Posterior vena cava (tissue), 2 donors: ENCODE data around the gene GPR157. TPM values are rescaled to one million over a fixed set of nuclear protein-coding genes. Genes with fewer than 3 reads are reported as not detected.
"Not testable (repeated sequence)": the region's sequence is repeated elsewhere in the genome, so short reads cannot be mapped to it uniquely, and the experiment has no call there.

Source experiments
- DNase-seq: peaks from one replicate; pipeline ENCODE4 v3.0.0-alpha.2; 2020; ENCODE audit warnings: low spot score
- intact Hi-C, 2 donors: fragments of 100-400 bp; cut with DNase I; formaldehyde crosslinking; loops; one replicate each; pipeline versions ENCODE4 v1.14.1 to v1.14.2; 2022 to 2023
- total RNA-seq, 2 donors: library from RNA; stranded (reverse); fragmentation: NEBNext Ultra II Directional; extraction: Animal tissue kit (Norgen Biotek cat#: 25700); gene quantifications; one replicate each; pipeline ENCODE4 v1.2.1, GENCODE V29; 2021
- donor health status: DM: yes; HTN: yes; CAD: no.
- donor health status: DM: yes; HTN: yes; CAD: no.

Gene GPR157
- total RNA-seq, 2 donors from 2014 or later: 8.3 to 9.9 TPM

DNA sequence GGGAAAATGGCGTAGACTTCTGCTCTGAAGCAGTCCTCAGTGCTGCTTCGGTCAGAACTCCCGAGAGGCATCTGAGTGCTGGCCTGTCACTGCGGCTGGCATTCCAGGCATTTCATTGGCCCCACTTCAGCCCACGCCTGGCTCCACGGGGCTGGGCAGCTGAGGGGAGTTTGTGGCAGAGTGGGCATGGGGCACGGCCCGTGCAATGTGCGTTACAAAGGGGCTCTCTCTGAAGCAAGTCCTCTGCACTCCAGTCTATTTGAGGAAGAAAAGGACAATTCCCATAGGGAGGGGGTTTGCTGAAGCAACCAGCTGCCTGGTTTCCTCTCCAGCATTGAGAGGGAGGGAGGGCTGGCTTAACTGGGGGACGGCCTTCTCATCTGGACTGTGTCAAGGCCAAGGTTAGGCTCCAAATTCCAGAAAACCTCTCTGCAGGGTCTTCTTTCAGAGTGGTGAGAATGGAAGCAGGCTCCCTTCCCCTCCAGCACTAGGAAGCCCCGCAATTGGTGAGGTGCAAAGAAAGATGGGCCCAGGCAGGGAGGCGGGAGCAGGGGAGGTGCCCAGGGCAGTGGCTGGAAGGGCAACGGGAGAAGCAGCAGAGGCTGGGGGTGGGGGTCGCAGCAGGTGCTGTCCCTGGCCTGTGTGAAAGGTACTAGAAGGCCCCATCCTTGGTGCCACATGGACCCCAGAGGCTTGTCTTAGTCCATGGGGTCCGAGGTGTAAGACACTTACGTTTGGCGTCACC lies 21.1 kb upstream of the GPR157 start:
- intact Hi-C loops: no loop called here
- DNase-seq: peak; percentile 79

- DNase-seq: no peak
- intact Hi-C loops: no loop called here
These were observed 20.2 kb upstream of the GPR157 start for GRCh38 chr1:9149151-9149550.

- DNase-seq: peak; percentile 62
- intact Hi-C loops: no loop called here
These were observed 17.3 kb upstream of the GPR157 start for GRCh38 chr1:9146156-9146555.

GRCh38 chr1:9145714-9146113 lies 16.8 kb upstream of the GPR157 start:
- peak; percentile 35 for DNase-seq
- intact Hi-C loops: no loop called here

GRCh38 chr1:9145021-9145668 lies 16.2 kb upstream of the GPR157 start:
- DNase-seq: peak; percentile 56
- intact Hi-C loops: no loop called here

DNA sequence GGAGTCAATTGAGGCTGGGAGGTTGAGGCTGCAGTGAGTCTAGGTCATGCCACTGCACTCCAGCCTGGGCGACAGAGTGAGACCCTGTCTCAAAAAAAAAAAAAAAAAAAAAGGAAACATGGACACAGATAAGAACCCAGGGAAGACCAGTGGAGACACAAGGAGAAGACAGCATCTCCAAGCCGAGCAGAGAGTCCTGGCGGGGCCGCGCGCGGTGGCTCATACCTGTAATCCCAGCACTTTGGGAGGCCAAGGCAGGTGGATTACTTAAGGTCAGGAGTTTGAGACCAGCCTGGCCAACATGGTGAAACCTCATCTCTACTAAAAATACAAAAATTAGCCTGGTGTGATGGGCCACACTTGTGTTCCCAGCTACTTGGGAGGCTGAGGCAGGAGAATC lies 15.6 kb upstream of the GPR157 start:
- DNase-seq: not testable (repeated sequence)
- intact Hi-C loops: loop anchor here in 1 of 2 donors (5.0 kb wide), 1 partner anchor 53 kb away; no protein-coding TSS in a partner anchor

DNA sequence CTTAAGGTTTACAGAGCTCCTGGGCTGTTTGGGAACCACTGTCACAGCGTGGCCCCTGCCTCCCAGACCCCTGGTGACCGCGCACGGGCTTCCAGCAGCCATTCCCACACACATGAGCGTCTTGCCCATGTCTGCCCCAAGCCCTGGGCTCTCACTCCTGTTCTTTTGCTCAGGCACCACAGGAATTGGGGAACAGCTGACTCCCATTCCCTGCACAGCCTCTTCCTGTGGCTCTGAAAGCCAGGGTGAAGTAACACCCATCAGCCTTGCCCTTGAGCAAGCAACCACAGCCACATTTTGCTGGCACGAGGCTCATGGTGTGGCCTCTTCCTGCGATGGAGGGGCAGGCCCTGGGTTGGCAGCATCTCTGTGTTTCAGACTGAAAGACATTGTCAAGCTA lies 14.3 kb upstream of the GPR157 start:
- DNase-seq: peak; percentile 86
- intact Hi-C loops: loop anchor here in 1 of 2 donors (5.0 kb wide), 1 partner anchor 54 kb away; no protein-coding TSS in a partner anchor

DNA sequence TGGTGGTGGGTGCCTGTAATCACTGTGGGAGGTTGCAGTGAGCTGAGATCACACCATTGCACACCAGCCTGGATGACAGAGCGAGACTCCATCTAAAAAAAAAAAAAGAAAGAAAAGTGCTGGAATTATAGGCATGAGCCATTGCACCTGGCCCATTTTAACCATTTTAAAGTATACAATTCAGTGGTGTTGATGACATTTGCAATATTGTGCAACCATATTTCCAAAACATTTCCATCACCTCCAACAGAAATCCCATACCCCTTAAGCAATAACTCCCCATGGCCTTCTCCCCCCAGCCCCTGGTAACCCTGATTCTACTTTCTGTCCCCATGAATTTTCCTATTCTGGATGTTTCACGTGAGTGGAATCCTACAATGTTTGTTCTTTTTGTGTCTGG lies 11.0 kb upstream of the GPR157 start:
- intact Hi-C loops: loop anchor here (2.0 to 5.0 kb wide), 2 partner anchors 57 kb away; no protein-coding TSS in a partner anchor
- DNase-seq: no peak

- peak; percentile 46 for DNase-seq
- intact Hi-C loops: no loop called here
These were observed 8.0 kb upstream of the GPR157 start for GRCh38 chr1:9136932-9137331.

- intact Hi-C loops: no loop called here
These were observed 6.4 kb upstream of the GPR157 start for GRCh38 chr1:9135073-9135836.

GRCh38 chr1:9133870-9134585 lies 5.1 kb upstream of the GPR157 start:
- intact Hi-C loops: no loop called here

More at GRCh38 chr1:9135073-9135836, 6.4 kb upstream of the GPR157 start:
- peak; percentile 76 for DNase-seq

DNA sequence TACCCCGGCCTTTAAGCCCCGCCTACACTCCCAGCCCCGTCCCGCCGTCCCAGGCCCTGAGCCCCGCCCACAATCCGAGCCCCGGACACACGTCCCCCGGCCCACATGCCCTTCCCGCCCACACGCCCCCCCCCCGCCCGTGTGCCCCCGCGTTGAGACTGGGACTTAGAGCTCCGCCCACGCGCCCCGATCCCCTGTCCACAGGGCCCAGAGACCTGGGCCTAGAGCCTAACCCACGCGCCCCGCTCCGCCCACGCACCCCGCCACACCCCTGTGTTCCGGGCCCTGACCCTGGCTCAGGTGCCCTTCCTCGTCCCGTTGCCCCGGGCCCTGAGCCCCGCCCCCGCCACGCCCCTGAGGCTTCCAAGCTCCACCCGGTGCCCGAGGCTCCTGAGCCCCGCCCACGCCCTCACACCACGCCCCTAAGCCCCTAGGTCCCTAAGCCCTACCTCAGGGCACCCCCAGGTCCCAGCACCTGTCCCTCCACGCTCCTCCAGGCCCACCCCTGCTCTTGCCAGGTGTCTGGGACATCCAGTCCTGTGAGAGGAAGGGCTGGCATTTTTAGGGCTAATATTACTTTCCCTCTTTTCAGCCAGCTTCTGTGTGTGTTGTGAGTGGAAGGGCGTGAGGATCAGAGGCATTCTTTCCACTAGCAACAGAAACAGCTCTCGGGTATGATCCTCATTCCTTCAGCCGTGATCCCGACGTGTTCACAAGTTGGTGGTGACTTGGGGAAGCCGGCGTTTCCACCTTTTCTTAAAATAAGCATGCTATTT lies 552 bp upstream of the GPR157 start:
- peak; percentile 94 for DNase-seq
- intact Hi-C loops: no loop called here

More at GRCh38 chr1:9133870-9134585, 5.1 kb upstream of the GPR157 start:
- no peak for DNase-seq

- DNase-seq: peak; percentile 83
- intact Hi-C loops: no loop called here
These were observed 759 bp downstream of the GPR157 start for GRCh38 chr1:9128166-9128519.

DNA sequence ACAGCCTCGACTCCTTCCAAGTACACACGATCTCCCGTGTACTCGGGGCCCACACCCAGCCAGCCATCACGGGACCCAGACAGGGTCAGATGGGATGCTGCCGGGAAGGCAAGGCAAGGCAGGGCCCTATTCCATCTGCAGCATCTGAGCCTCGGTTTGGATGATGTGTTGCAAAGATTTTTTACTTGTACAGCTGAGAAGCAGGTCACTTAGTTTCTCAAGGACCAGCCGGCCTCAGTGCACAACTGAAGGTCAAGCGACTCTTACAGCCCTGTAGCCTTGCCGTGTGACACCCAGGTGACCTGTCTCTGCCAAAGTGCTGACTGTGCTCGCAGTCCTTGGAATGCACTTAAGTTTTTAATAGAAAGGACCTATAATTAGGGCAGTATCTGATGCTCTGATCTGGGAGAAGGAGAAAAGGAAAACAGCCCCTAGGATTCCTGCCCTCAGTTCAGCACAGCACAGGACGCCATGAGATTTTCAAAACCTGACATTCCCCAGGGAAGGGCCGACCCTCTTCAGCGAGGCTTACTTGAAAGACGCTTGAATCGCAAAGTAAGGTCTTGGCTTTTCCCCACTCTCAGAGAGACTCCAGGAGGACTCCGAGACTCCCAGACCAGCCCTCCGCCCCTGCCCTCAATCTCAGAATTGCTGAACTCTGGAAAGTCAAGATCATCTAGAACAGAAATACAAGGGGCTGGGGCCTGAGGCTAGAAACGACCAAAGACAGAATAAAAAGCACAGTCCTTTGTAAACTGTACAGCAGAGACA lies 1.3 kb downstream of the GPR157 start:
- DNase-seq: peak; percentile 38
- intact Hi-C loops: no loop called here

DNA sequence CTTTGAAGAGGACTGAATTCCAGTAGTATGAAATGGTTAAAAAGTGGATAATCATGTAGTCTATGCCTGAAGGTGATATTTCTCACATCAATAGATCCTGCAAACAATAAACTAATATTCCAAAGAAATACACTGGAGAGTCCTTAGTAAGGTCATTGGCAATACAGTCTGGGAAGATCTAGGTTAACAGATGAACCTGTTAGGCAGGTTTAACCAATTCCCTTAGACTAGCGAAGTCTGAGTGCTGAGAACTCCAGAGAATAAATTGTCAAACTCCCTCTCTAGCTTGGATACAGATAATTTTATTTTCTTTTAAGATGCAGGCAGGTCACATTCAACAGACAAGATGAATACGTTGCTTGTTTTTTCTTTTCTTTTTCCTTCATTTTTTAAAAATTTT lies 2.4 kb downstream of the GPR157 start:
- intact Hi-C loops: no loop called here
- DNase-seq: no peak

- intact Hi-C loops: not testable (repeated sequence)
- DNase-seq: peak; percentile 34
These were observed 3.1 kb downstream of the GPR157 start for GRCh38 chr1:9125847-9126246.

DNA sequence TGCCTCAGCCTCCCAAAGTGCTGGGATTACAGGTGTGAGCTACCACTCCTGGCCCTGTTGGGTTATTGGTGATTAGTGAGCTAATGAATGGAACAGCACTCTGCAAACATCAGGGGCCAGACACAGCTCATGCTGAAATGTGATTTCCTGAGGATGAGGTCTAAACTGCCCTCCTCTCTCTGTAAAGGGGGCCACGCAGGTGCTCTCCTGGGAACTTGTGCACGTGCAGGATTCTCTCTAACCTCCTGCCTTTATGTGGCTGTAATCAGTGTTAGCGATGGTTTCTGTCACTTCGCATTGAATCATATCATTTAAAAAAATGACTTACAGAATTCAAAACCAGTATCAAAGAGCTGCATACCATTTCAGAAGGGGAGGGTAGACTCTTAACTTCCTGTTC lies 3.6 kb downstream of the GPR157 start:
- no peak for DNase-seq
- intact Hi-C loops: no loop called here

- DNase-seq, intact Hi-C loops: not testable (repeated sequence)
These were observed 4.5 kb downstream of the GPR157 start for GRCh38 chr1:9124389-9124788.
